Stomach smooth muscle (tissue), 2 donors: ENCODE data around the gene DAB1.

Experiments
- H3K27ac ChIP-seq: one replicate; pipeline ENCODE4 v1.7.0; 2013; ENCODE audit warnings: mild to moderate bottlenecking, low read length, inconsistent platforms
- H3K27me3 ChIP-seq, 2 donors: one replicate each; pipeline ENCODE4 v1.7.0; 2013; ENCODE audit warnings: low read length in 2 of 2; ENCODE audit not compliant: insufficient read depth in 2 of 2, control insufficient read depth in 1 of 2
- H3K36me3 ChIP-seq, 2 donors: one replicate each; pipeline ENCODE4 v1.7.0; 2013; ENCODE audit warnings: low read length in 2 of 2; ENCODE audit not compliant: control insufficient read depth in 2 of 2, insufficient read depth in 2 of 2
- H3K4me1 ChIP-seq: one replicate; pipeline ENCODE4 v1.7.0; 2013; ENCODE audit warnings: low read length; ENCODE audit not compliant: control insufficient read depth, insufficient read depth
- H3K4me3 ChIP-seq, 2 donors: one replicate each; pipeline ENCODE4 v1.7.0; 2013; ENCODE audit warnings: low read length in 2 of 2
- H3K9ac ChIP-seq, 2 donors: one replicate each; pipeline ENCODE4 v1.7.0; 2013; ENCODE audit warnings: low read length in 2 of 2, mild to moderate bottlenecking in 1 of 2
- H3K9me3 ChIP-seq, 2 donors: one replicate each; pipeline ENCODE4 v1.7.0; 2013; ENCODE audit warnings: low read length in 2 of 2; ENCODE audit not compliant: control insufficient read depth in 2 of 2
- donor health status: healthy.
- donor health status: Pancreatic carcinoma.

DAB1 gene

DNA sequence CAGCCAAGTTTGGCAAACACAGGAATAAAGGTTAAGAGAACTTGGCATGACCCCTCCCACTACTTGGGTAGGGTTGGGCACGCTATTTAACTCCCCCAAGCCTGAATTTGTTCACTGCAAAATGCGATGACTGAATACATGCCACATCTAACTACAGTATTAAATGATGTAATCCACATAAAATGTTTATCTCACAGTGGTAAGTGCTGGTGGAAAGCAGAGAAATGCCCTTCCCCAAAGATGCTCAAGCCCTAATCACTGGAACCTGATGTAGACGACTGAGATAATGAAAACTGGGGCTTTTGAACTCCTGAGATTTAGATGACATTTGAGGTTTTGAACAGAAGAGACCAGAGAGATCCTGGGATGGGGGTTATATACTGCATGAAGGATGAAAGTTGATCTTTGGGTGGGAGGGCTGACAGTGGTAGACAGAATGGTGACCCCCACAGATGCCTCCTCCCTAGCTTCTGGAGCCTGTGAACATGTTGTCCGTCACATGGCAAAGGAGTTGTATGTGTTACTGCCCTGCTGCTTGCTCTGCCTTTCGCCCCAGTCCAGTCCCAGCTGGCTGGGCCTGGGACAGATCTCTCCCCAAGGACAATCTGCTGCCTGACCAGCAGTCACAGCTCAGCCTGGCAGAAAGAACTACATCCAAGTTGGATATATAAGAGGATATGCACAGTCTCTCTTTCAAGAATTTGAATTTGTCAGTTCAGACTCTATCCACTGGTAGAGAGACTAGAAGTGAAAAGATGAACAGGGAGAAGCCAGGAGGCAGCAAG, 120.9 kb downstream of the DAB1 start:
- H3K4me3 ChIP-seq = no peak overlapping the region
- no peaks in the 10 kb centered on the region for H3K36me3 ChIP-seq
- H3K27ac ChIP-seq = no peak overlapping the region
- no peaks in the 10 kb centered on the region for H3K27me3 ChIP-seq
- no peaks in the 10 kb centered on the region for H3K4me1 ChIP-seq
- no peak overlapping the region for H3K9ac ChIP-seq
- no peaks in the 10 kb centered on the region for H3K9me3 ChIP-seq

DNA sequence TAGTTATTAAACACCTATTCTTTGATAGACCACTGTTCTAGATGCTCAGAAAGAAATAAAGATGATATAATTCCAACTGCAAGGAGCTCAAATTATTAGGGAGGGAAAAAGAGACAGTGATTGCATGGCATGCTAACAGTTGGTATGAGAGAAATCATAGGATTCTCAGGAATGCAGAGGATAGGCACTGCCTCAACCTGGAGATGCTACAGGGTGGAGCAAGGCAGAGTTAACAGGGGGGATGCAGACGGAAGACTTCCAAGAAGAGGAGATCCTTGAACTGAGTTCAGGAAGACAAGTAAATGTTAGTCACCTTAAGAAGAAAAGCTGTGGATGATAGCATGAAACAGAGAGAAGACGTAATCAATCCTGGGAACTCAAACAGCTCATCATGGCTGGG, 123.7 kb downstream of the DAB1 start:
- peaks cover 0 to 2% of the 10 kb centered on the region in 2 donors for H3K27me3 ChIP-seq

DNA sequence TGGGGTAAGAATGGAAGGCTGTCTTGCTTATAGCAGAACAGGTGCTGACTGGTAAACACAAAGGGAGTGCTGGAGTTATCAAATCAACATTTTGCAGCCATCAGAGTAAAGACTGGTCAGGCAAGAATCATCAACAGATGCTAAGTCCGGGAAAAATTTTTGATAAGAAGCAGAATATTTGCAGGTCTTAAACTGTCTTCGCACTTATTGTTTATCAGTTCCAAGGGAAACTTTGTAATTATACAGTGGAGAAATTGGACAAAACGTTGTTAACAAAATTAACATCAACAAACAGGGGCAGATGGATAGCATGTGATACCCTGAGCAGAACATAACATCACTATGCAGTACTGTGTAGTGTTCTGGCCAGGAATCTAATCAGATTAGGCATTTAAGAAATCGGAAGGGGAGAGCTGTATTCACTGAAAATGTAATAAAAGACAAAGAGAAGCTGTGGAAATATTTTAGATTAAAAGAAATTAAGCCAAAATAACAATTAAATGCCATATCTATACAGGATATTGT, 127.1 kb downstream of the DAB1 start:
- H3K9me3 ChIP-seq = no peaks in the 10 kb centered on the region

More for the DNA sequence above, 123.7 kb downstream of the DAB1 start:
- no peaks in the 10 kb centered on the region for H3K36me3 ChIP-seq
- no peak overlapping the region for H3K9ac ChIP-seq
- H3K4me1 ChIP-seq = no peaks in the 10 kb centered on the region
- no peak overlapping the region for H3K27ac ChIP-seq
- H3K9me3 ChIP-seq = no peaks in the 10 kb centered on the region
- no peak overlapping the region for H3K4me3 ChIP-seq

DNA sequence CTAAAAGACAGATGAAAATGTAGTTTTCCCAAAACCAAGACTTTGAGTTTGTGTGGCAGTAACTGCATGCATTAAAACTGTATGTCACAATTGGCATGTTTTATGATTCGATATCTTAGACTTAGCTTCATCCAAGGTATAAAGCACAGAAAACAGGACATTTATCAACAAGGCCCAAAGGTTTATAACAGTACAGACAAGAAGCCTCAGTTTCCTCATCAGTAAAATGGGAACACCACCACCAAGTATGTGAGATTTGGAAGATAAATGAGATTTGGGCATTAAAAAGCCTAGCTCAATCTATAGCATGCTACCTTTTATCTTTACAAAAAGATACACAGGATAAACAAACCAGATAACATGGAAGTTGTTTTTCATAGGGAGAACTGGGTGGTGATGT, 128.5 kb downstream of the DAB1 start:
- Histone ChIP-seq H3K4me1 (no peaks in the 10 kb centered on the region), H3K27me3 (peaks cover 0 to 2% of the 10 kb centered on the region in 2 donors), H3K36me3 (no peaks in the 10 kb centered on the region), H3K9ac (no peak overlapping the region), H3K4me3 (no peak overlapping the region), H3K9me3 (no peaks in the 10 kb centered on the region), H3K27ac (no peak overlapping the region)

More for the DNA sequence above, 127.1 kb downstream of the DAB1 start:
- H3K36me3 ChIP-seq = no peaks in the 10 kb centered on the region
- no peak overlapping the region for H3K4me3 ChIP-seq
- H3K4me1 ChIP-seq = no peaks in the 10 kb centered on the region
- no peak overlapping the region for H3K27ac ChIP-seq
- H3K27me3 ChIP-seq = peaks cover 0 to 2% of the 10 kb centered on the region in 2 donors
- no peak overlapping the region for H3K9ac ChIP-seq

DNA sequence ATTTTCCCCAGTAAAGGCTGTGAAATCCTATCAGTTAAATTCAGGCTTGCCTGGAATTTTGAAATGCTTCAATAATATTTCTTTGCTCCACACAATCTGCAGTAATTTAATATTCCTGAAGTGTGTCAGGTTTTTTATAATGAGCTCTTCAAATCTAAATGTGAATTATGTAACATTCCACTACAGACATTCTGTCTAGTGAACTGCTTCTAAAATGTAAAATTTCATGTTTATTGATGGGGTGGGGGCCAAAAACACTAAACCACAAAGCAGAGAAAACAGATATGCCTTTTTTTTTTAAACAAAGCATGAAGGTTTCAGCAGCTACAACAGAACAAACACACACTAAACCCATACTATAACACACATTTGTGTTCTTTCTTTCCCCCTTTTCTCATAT, 129.7 kb downstream of the DAB1 start:
- no peak overlapping the region for H3K4me3 ChIP-seq
- H3K9me3 ChIP-seq = no peaks in the 10 kb centered on the region
- no peak overlapping the region for H3K9ac ChIP-seq
- H3K27me3 ChIP-seq = peaks cover 0 to 2% of the 10 kb centered on the region in 2 donors
- H3K27ac ChIP-seq = no peak overlapping the region
- no peaks in the 10 kb centered on the region for H3K36me3 ChIP-seq
- no peaks in the 10 kb centered on the region for H3K4me1 ChIP-seq

DNA sequence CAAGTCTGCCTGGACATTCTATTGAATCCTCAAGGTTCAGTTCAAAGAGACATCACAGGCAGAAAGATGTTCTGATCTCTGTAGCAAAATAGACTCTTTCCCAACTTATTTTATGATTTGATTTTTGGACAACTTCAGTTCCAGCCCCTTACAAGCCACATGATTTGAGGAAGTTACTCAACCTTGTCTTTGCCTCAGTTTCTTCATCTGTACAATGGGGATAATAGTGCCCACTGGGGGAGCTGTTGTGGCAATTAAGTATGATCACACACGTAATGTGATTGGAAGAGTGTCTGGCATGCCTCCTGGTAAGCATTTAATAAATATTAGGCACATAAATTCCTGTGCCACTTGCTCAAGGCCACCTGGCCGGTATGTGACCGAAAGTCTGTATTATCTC, 130.6 kb downstream of the DAB1 start:
- no peak overlapping the region for H3K27ac ChIP-seq
- no peaks in the 10 kb centered on the region for H3K4me1 ChIP-seq
- H3K27me3 ChIP-seq = peaks cover 0 to 2% of the 10 kb centered on the region in 2 donors
- no peak overlapping the region for H3K9ac ChIP-seq
- no peaks in the 10 kb centered on the region for H3K36me3 ChIP-seq
- H3K4me3 ChIP-seq = no peak overlapping the region
- no peaks in the 10 kb centered on the region for H3K9me3 ChIP-seq

DNA sequence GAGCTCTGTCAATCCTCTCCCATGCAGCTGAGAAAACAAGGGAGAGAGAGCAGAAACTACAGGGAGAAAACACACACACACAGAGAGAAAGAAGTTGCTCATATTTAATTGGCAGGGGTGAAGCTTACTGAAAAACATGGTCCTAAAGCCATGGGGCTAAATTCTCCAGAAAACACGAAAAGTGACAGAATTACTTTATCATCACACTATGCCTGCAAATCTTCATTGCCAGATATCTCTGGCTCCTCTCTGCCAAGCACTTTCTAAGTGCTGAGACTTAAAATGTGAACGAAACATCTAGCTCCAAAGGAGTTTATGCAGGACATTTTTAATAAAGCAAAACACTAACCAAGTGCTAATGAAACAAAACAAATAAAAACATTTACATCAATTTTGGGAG, 134.1 kb downstream of the DAB1 start:
- H3K27ac ChIP-seq = no peak overlapping the region
- H3K4me3 ChIP-seq = no peak overlapping the region
- no peaks in the 10 kb centered on the region for H3K27me3 ChIP-seq
- H3K4me1 ChIP-seq = no peaks in the 10 kb centered on the region
- no peaks in the 10 kb centered on the region for H3K36me3 ChIP-seq
- H3K9me3 ChIP-seq = no peaks in the 10 kb centered on the region
- H3K9ac ChIP-seq = no peak overlapping the region

DNA sequence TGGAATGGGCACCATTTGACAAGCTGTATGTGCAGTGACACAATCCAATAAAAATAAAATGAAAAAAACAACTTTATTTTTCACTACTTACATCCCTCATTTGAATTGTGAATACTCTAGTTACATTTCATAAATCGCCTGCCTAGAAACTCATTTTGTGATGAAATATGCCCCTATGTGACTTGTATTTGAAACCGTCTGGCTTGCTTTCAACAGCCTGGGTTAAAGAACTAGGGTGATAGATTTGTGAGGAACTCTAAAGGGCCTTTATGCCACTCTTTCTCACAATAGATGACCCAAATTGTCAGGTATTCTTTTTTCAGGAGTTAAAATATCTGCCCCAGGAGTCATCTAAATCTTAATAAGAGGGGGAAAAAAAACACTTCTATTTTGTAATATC, 137.9 kb downstream of the DAB1 start:
- Histone ChIP-seq H3K36me3 (no peaks in the 10 kb centered on the region), H3K27me3 (no peaks in the 10 kb centered on the region)

DNA sequence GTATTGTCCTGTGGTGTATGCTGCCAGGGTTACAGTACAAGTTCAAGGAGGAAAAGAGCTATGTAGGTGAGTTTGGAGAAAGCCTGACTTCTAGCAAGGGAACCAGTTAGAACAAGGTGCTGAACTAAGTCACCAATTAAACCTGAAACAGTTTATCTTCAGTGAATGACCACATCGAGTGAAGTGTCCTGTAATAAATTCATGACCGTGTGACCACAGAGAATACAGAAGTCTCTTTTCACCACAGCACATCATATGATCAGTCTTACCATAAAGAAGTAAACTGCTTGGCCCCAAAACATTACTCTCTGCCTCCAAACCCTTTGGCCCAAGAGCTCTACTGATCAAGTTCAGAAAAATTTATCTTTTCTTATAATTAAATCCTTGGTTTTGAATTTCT, 141.4 kb downstream of the DAB1 start:
- Histone ChIP-seq H3K27me3 (no peaks in the 10 kb centered on the region), H3K4me3 (no peak overlapping the region), H3K9ac (no peak overlapping the region), H3K27ac (no peak overlapping the region), H3K9me3 (no peaks in the 10 kb centered on the region), H3K36me3 (no peaks in the 10 kb centered on the region), H3K4me1 (no peaks in the 10 kb centered on the region)

More for the DNA sequence above, 137.9 kb downstream of the DAB1 start:
- no peak overlapping the region for H3K27ac ChIP-seq
- H3K9ac ChIP-seq = no peak overlapping the region
- no peaks in the 10 kb centered on the region for H3K9me3 ChIP-seq
- no peak overlapping the region for H3K4me3 ChIP-seq
- no peaks in the 10 kb centered on the region for H3K4me1 ChIP-seq

DNA sequence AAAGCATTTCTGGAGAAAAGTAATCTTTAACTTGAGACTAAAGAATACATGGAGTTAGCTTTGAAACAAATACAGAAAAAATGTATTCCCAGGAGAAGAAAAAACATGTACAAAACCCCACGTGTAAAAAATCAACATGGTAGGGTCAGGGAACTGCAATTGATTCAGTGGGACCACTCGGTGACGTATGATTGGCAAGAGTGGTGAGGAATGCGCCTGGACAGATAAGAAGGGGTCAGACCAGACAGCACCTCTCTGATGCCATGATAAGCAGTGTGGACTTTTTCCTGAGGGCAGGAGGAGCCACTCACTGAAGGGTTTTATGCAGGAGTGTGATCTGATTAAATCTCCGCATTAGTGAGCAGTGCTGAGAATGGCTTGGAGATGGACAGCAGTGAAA, 142.5 kb downstream of the DAB1 start:
- Histone ChIP-seq H3K4me1 (no peaks in the 10 kb centered on the region), H3K4me3 (no peak overlapping the region), H3K9me3 (no peaks in the 10 kb centered on the region), H3K9ac (no peak overlapping the region), H3K27me3 (no peaks in the 10 kb centered on the region), H3K36me3 (no peaks in the 10 kb centered on the region), H3K27ac (no peak overlapping the region)

DNA sequence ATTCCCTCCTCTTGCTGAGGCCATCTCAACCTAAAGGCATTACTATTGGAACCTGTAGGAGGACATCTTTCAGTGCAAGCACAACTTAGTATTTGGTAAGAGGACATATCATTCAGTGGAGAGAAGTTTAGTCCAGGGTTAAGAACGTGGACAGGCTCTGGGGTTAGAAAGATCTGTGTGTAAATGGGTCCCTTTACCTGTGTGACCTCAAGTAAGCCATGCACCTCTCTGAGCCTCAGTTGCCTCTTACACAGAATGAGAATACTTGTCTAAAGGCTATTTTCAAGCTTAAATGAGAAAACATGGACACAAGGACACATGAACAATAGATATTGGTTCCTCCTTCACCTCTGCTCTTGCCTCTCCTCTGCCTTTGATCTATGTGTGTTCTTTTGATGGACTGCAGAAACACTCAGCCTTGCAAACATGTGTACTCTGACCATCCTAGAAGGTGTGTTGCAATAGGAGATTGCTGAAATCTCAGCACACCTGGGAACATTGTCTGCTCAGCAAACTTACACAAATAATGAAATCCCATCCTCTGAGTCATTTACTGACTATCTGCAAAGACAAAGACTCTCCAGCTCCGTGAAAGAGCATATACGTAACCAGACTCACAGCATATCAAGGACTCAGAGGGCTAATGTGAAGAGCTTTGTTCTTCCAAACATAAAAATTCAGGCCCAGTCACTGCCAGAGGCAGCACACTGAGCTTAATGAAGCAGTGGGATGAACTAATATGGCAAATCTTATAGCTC, 143.8 kb downstream of the DAB1 start:
- Histone ChIP-seq H3K9ac (no peak overlapping the region), H3K4me3 (no peak overlapping the region), H3K9me3 (no peaks in the 10 kb centered on the region), H3K27me3 (no peaks in the 10 kb centered on the region), H3K4me1 (no peaks in the 10 kb centered on the region), H3K36me3 (no peaks in the 10 kb centered on the region), H3K27ac (no peak overlapping the region)
